DOHH2 (cell line): Measurements from ENCODE around the gene LAMB1.

Source experiments
- H3F3A ChIP-seq: fragments of 200-600 bp; sonication (generic), shearing (Covaris generic); 2 replicates; pipeline ENCODE4 v1.6.0; 2016; ENCODE audit warnings: antibody characterized with exemption, mild to moderate bottlenecking; ENCODE audit not compliant: control insufficient read depth, insufficient read depth
- H3K27ac ChIP-seq: fragments of 200-600 bp; sonication (generic); 2 replicates; pipeline ENCODE4 v1.5.1; 2014; ENCODE audit warnings: low read depth, mild to moderate bottlenecking, low read length, moderate library complexity
- H3K27me3 ChIP-seq: fragments of 200-600 bp; sonication (generic); 2 replicates; pipeline ENCODE4 v1.6.1; 2014; ENCODE audit warnings: mild to moderate bottlenecking, low read length, mixed read lengths; ENCODE audit not compliant: control insufficient read depth
- H3K36me3 ChIP-seq: fragments of 200-600 bp; sonication (generic); 2 replicates; pipeline ENCODE4 v1.6.1; 2014; ENCODE audit warnings: mild to moderate bottlenecking, low read length, moderate library complexity, mixed read lengths; ENCODE audit not compliant: control insufficient read depth
- H3K4me1 ChIP-seq: fragments of 200-600 bp; sonication (generic); 2 replicates; pipeline ENCODE4 v1.6.1; 2014; ENCODE audit warnings: mild to moderate bottlenecking, low read length, mixed read lengths; ENCODE audit not compliant: control insufficient read depth
- H3K4me2 ChIP-seq: fragments of 200-600 bp; sonication (generic); 2 replicates; pipeline ENCODE4 v1.6.0; 2014; ENCODE audit warnings: mild to moderate bottlenecking, low read length, moderate library complexity
- H3K4me3 ChIP-seq: fragments of 200-600 bp; sonication (generic); 2 replicates; pipeline ENCODE4 v1.5.1; 2014; ENCODE audit warnings: mild to moderate bottlenecking, low read length, mixed read lengths
- H3K79me2 ChIP-seq: fragments of 200-600 bp; sonication (generic); 2 replicates; pipeline ENCODE4 v1.6.1; 2014; ENCODE audit warnings: mild to moderate bottlenecking, low read length, mixed read lengths; ENCODE audit not compliant: control insufficient read depth
- H3K9me2 ChIP-seq: fragments of 200-600 bp; sonication (generic); replicated peaks from 2 replicates; pipeline ENCODE4 v1.6.1; 2014; ENCODE audit warnings: mild to moderate bottlenecking, low read length, mixed read lengths; ENCODE audit not compliant: control insufficient read depth
- H3K9me3 ChIP-seq: fragments of 200-600 bp; sonication (generic); 2 replicates; pipeline ENCODE4 v1.6.1; 2014; ENCODE audit warnings: antibody characterized with exemption, low read length, mixed read lengths; ENCODE audit not compliant: control insufficient read depth, insufficient read depth
- H4K20me1 ChIP-seq: fragments of 200-600 bp; sonication (generic); 2 replicates; pipeline ENCODE4 v1.6.0; 2014; ENCODE audit warnings: low read depth, mild to moderate bottlenecking, antibody characterized with exemption, low read length, moderate library complexity; ENCODE audit not compliant: control insufficient read depth, insufficient read depth
- CTCF ChIP-seq: fragments of 200-600 bp; sonication (generic); IDR thresholded peaks from one replicate; pipeline ENCODE4 v1.5.1; 2014; ENCODE audit warnings: antibody characterized with exemption, mild to moderate bottlenecking, low read depth, low read length; ENCODE audit not compliant: poor library complexity, severe bottlenecking
- EZH2phosphoT487 ChIP-seq: fragments of 200-600 bp; sonication (generic); IDR thresholded peaks from 2 replicates; pipeline ENCODE4 v1.6.1; 2017; ENCODE audit warnings: borderline replicate concordance, mild to moderate bottlenecking, antibody characterized with exemption, low read length, moderate library complexity, mixed read lengths

The LAMB1 gene

GRCh38 chr7:108028111-108028510, 25.1 kb upstream of the LAMB1 start:
- Histone ChIP-seq H3K79me2 (no peaks in the 10 kb centered on the region), H3F3A (no peaks in the 10 kb centered on the region), H3K4me2 (no peak overlapping the region), H3K36me3 (no peaks in the 10 kb centered on the region), H3K4me1 (no peaks in the 10 kb centered on the region), H3K27me3 (no peaks in the 10 kb centered on the region), H3K9me3 (no peaks in the 10 kb centered on the region), H4K20me1 (no peaks in the 10 kb centered on the region), H3K4me3 (no peak overlapping the region), H3K9me2 (no peaks in the 10 kb centered on the region), H3K27ac (no peak overlapping the region)
- TF ChIP-seq EZH2phosphoT487 = no peak
- no peak for TF ChIP-seq CTCF

GRCh38 chr7:108027239-108027638, 24.3 kb upstream of the LAMB1 start:
- H3K4me2 ChIP-seq = no peak overlapping the region
- H3F3A ChIP-seq = no peaks in the 10 kb centered on the region
- H3K79me2 ChIP-seq = no peaks in the 10 kb centered on the region
- H3K27ac ChIP-seq = no peak overlapping the region
- H3K9me2 ChIP-seq = no peaks in the 10 kb centered on the region
- H3K27me3 ChIP-seq = no peaks in the 10 kb centered on the region
- TF ChIP-seq CTCF = no peak
- TF ChIP-seq EZH2phosphoT487 = no peak
- H3K36me3 ChIP-seq = no peaks in the 10 kb centered on the region
- H3K9me3 ChIP-seq = no peaks in the 10 kb centered on the region
- no peak overlapping the region for H3K4me3 ChIP-seq
- H3K4me1 ChIP-seq = no peaks in the 10 kb centered on the region
- no peaks in the 10 kb centered on the region for H4K20me1 ChIP-seq

- Histone ChIP-seq H4K20me1 (no peaks in the 10 kb centered on the region), H3K36me3 (no peaks in the 10 kb centered on the region), H3K27me3 (no peaks in the 10 kb centered on the region), H3F3A (no peaks in the 10 kb centered on the region), H3K9me2 (no peaks in the 10 kb centered on the region), H3K79me2 (no peaks in the 10 kb centered on the region), H3K9me3 (no peaks in the 10 kb centered on the region), H3K4me2 (no peak overlapping the region), H3K4me3 (no peak overlapping the region), H3K4me1 (no peaks in the 10 kb centered on the region), H3K27ac (no peak overlapping the region)
- no peak for TF ChIP-seq CTCF
- TF ChIP-seq EZH2phosphoT487 = no peak
Measured at GRCh38 chr7:108026647-108027046, 23.7 kb upstream of the LAMB1 start.

GRCh38 chr7:108026116-108026515, 23.2 kb upstream of the LAMB1 start:
- no peaks in the 10 kb centered on the region for H3K9me3 ChIP-seq
- H3F3A ChIP-seq = no peaks in the 10 kb centered on the region
- H3K36me3 ChIP-seq = no peaks in the 10 kb centered on the region
- no peaks in the 10 kb centered on the region for H3K4me1 ChIP-seq
- no peak overlapping the region for H3K27ac ChIP-seq
- no peak for TF ChIP-seq CTCF
- no peak for TF ChIP-seq EZH2phosphoT487
- no peaks in the 10 kb centered on the region for H4K20me1 ChIP-seq
- no peaks in the 10 kb centered on the region for H3K9me2 ChIP-seq
- no peak overlapping the region for H3K4me2 ChIP-seq
- H3K4me3 ChIP-seq = no peak overlapping the region
- H3K79me2 ChIP-seq = no peaks in the 10 kb centered on the region
- H3K27me3 ChIP-seq = no peaks in the 10 kb centered on the region
